Measurements from ENCODE around the gene CMTM1.
"Not testable (repeated sequence)": the region's sequence is repeated elsewhere in the genome, so short reads cannot be mapped to it uniquely, and the experiment has no call there.

The CMTM1 gene

DNA sequence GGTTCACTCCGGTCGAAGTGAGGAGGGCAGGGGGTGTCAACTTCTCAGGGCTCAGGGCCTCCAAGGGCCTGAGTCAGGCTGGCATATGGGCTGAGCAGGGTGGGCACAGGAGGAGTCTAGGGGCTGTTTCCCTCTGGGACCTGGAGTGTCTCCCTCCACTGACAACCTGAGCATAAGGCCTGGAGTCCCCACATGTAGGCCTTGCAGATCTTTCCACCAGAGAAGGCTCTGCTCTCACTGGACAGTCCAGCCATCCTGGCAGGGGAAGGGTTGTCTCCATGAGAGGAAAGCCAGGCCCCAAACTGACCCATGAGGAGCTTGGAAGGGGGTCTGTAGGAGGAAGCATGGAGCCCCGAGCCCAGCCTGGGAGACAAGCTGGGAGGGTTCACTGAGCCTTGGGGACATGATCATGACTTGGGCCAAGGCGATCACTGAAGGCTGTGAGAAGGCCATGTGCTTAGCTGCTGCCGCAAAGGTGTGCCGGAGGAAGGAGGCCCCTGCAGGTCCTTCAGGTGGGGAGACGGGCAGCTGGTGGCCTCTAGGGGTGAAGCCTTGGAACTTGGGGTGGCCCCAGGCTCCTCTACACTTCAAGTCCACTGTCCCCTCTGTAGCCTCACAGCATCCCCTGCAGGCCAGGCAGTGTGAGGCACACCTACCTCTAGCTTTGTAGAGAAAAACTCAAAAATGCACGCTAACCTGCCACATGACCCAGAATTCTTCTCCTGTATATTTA is 22.9 kb downstream of the CMTM1 start:
- no peak overlapping the region for H3K4me3 ChIP-seq (ENCODE audit: low read depth, low read length)
- TF ChIP-seq, protein P1, sequence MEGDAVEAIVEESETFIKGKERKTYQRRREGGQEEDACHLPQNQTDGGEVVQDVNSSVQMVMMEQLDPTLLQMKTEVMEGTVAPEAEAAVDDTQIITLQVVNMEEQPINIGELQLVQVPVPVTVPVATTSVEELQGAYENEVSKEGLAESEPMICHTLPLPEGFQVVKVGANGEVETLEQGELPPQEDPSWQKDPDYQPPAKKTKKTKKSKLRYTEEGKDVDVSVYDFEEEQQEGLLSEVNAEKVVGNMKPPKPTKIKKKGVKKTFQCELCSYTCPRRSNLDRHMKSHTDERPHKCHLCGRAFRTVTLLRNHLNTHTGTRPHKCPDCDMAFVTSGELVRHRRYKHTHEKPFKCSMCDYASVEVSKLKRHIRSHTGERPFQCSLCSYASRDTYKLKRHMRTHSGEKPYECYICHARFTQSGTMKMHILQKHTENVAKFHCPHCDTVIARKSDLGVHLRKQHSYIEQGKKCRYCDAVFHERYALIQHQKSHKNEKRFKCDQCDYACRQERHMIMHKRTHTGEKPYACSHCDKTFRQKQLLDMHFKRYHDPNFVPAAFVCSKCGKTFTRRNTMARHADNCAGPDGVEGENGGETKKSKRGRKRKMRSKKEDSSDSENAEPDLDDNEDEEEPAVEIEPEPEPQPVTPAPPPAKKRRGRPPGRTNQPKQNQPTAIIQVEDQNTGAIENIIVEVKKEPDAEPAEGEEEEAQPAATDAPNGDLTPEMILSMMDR (IDR thresholded peaks at IDR 0.05; ENCODE audit: low read depth, low read length): peak; percentile 76

DNA sequence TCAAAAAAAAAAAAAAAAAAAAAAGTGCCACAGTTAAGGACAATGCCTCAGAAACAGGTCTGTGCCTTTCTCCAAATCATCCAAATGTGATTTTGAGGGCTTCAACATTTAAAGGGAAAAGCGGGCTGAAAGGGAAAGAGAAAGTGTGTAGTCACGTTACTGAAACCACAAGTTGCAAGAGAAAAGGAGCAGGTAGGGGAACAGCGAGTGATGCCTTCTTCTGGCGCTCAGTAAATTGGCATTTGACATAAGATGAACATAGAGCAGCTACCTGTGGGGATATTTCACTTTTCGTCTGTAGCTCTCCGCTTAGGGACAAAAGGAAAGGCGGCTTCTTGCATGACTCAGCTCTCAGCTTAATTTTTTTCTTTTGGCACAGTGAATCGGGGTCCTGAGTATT is 24.1 kb downstream of the CMTM1 start:
- TF ChIP-seq, protein P1 (IDR thresholded peaks at IDR 0.05; ENCODE audit: low read depth, low read length): no peak
- no peak overlapping the region for H3K4me3 ChIP-seq (ENCODE audit: low read depth, low read length)

- TF ChIP-seq, protein P1 (IDR thresholded peaks at IDR 0.05; ENCODE audit: low read depth, low read length): no peak
These were observed 24.8 kb downstream of the CMTM1 start for GRCh38 chr16:66591018-66591417.

DNA sequence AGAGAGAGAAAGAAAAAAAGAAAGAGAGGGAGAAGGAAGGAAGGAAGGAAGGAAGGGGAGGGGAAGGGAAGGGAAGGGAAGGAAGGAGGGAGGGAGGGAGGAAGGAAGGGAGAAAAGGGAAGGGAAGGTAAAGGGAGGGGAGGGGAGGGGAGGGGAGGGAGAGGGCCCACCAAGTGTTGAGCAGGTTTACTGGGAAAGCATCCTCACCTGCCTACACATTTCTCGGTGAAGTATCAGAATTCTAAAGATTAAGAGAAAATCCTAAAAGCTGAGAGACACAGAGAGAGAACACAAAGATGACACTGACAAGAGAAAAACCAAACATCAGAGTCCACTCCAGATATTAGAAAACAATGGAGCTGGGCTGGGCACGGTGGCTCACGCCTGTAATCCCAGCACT is 26.0 kb downstream of the CMTM1 start:
- TF ChIP-seq, protein P1 (IDR thresholded peaks at IDR 0.05; ENCODE audit: low read depth, low read length): no peak
- no peak overlapping the region for H3K4me3 ChIP-seq (ENCODE audit: low read depth, low read length)

More at GRCh38 chr16:66591018-66591417, 24.8 kb downstream of the CMTM1 start:
- no peak overlapping the region for H3K4me3 ChIP-seq (ENCODE audit: low read depth, low read length)

DNA sequence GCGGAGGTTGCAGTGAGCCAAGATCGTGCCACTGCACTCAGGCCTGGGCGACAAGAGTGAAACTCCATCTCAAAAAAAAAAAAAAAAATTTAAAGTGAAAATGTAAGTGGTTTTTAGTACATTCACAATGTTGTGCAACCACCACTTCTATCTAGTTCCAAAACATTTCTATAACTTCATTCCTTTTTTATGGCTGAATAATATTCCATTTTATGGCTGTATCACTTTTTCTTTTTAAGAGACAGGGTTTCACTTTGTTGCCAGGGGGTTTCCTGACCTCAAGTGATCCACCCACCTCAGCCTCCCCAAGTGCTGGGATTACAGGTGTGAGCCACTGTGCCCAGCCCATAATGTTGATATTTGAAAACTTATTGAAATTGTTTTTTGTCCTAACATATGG is 26.6 kb downstream of the CMTM1 start:
- TF ChIP-seq, protein P1 (IDR thresholded peaks at IDR 0.05; ENCODE audit: low read depth, low read length): no peak

GRCh38 chr16:66594739-66595138 is 28.5 kb downstream of the CMTM1 start:
- H3K4me3 ChIP-seq (ENCODE audit: low read depth, low read length): no peak overlapping the region
- TF ChIP-seq, protein P1 (IDR thresholded peaks at IDR 0.05; ENCODE audit: low read depth, low read length): no peak

More for the DNA sequence above, 26.6 kb downstream of the CMTM1 start:
- H3K4me3 ChIP-seq (ENCODE audit: low read depth, low read length): no peak overlapping the region

- not testable (repeated sequence) for H3K4me3 ChIP-seq (ENCODE audit: low read depth, low read length)
These were observed 30.3 kb downstream of the CMTM1 start for GRCh38 chr16:66596559-66596958.

Data from WI38 (cell line).